Stimulated activated CD8-positive, alpha-beta memory T cell treated with anti-CD3 and anti-CD28 coated beads, Interleukin-4, amount 100 ng/mL, for 24 hours (primary cell): ENCODE data around the gene TAF4.

Source experiments
- DNase-seq: peaks from one replicate; pipeline ENCODE4 v3.0.0-alpha.2; 2020; ENCODE audit warnings: low read depth

TAF4 gene

GRCh38 chr20:62044631-62045030 lies 21.1 kb downstream of the TAF4 start:
- no peak for DNase-seq

DNA sequence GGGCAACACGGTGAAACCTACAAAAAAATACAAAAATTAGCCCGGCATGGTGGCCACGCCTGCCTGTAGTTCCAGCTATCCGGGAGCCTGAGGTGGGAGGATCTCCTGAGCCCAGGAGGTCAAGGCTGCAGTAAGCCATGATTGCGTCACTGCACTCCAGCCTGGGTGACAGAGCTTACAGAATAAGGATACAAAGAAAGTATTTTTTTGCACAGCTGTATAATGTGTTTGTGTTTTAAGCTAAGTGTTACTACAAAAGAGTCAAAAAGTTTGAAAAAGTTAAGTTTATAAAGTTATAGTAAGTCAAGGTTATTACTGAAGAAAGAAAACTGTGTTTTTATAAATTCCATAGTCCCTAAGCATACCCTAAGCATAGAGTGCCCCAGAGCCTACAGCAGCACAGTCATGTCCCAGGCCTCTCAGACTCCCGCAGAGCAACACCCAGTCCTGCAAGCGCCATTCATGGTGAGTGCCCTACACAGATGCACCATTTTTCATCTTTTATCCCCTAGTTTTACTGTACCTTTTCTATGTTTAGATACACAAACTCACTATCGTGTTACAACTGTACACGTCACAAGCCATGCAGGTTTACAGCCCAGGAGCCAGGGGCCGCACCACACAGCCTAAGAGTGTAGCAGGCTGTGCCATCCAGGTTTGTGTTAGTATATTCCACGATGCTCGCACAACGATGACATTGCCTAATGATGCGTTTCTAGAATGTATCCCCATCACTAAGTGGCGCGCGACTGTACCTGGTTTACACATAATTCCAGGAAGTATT lies 22.4 kb downstream of the TAF4 start:
- no peak for DNase-seq

- DNase-seq, result no peak
These were observed 23.5 kb downstream of the TAF4 start for GRCh38 chr20:62042025-62042820.

GRCh38 chr20:62040933-62041332 lies 24.7 kb downstream of the TAF4 start:
- no peak for DNase-seq

- no peak for DNase-seq
These were observed 25.2 kb downstream of the TAF4 start for GRCh38 chr20:62040381-62040922.

DNA sequence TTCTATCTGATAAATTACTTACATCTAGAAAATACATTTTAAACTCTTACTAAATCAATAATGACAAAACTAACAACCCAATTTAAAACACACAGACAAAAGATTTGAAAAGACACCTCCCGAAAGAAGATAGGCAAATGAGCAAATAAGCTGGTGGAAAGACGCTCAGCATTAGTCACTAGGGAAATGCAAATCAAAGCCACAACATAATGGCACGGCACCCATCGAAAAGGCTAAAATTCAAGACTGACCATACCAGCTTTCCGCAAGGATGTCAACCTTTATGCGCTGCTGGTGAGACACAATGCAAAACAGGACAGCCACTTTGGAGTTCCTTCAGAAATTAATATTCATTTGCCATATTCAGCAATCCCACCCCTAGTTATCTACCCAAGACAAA lies 25.9 kb downstream of the TAF4 start:
- no peak for DNase-seq

- DNase-seq, result no peak
These were observed 32.9 kb downstream of the TAF4 start for GRCh38 chr20:62032609-62033368.

DNA sequence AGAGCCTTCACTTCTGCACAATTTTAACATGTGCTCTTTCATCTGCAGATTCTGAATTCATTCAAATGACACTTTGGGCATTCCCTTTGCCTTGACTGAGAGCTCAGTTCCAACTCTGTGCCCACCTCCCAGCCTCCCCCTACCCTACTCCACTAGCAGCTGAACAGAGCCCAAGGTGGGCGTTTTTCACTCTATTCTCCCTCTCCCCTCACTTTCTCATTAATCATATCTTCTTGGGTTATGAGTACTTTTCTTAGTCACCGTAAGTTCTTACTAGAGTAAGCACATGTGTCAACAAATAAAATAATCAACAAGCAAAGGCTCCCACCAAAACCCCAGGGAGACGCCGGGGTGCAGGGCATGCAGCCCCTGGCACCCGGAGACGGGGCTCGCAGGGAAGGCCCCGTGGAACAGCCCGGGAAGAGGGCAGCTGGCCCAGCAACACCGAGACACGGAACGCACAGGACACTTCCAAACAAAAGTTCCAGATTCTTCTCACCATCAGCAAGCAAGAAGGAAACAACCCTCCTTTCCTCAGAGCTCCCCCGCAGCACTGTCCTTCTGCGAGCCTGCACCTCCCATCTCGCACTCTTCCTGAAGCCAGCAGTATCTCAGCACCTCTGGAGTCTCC lies 34.1 kb downstream of the TAF4 start:
- DNase-seq, result no peak

GRCh38 chr20:62030834-62031434 lies 34.7 kb downstream of the TAF4 start:
- no peak for DNase-seq

DNA sequence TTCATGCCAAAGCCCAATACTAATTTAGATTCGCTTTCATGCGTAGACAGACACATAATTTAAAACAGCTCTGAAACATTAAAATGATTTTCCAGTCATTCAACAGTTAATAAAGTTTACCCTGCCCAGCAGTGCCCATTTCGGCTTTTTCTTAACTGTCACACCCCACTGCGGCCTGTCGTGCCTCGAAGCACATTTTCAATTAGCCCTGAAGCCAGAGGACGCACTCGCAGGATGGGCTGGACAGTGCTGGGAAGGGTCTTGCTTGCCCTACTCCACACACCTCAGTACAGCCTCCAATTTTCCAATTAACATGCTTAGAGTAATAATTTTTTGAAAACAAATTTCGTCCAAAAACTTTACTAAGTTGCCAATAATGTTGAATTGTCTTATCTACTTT lies 35.3 kb downstream of the TAF4 start:
- DNase-seq, result no peak

- DNase-seq, result no peak
These were observed 35.7 kb downstream of the TAF4 start for GRCh38 chr20:62029949-62030348.

DNA sequence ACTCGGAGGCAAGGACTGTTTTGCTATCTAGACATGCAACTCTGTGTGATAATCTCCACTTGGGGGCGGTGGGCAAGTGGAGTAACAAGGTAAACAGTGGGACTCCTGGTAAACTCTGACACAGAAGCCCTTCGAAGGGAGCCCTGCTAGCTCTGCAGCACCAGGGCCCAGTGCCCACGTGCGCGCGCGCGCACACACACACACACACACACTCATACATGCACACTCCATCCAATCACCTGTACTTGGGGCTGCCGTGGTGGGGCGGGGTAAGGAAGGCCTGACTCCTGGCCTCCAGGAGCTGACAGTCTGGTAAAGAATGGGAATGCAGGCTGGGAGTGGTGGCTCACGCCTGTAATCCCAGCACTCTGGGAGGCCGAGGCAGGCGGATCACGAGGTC lies 36.4 kb downstream of the TAF4 start:
- DNase-seq, result no peak

- DNase-seq, result no peak
These were observed 37.3 kb downstream of the TAF4 start for GRCh38 chr20:62028384-62028783.

GRCh38 chr20:62027698-62028321 lies 37.9 kb downstream of the TAF4 start:
- DNase-seq, result no peak

GRCh38 chr20:62027116-62027515 lies 38.6 kb downstream of the TAF4 start:
- no peak for DNase-seq

- no peak for DNase-seq
These were observed 39.2 kb downstream of the TAF4 start for GRCh38 chr20:62026564-62026856.

- DNase-seq, result no peak
These were observed 39.7 kb downstream of the TAF4 start for GRCh38 chr20:62025832-62026563.

- DNase-seq, result no peak
These were observed 40.3 kb downstream of the TAF4 start for GRCh38 chr20:62025394-62025793.

GRCh38 chr20:62023935-62024334 lies 41.7 kb downstream of the TAF4 start:
- DNase-seq, result no peak

GRCh38 chr20:62022575-62023139 lies 43.0 kb downstream of the TAF4 start:
- no peak for DNase-seq
